Measurements from ENCODE around the gene RAPGEF1. TPM values are rescaled to one million over a fixed set of nuclear protein-coding genes. Genes with fewer than 3 reads are reported as not detected.
A peak's percentile ranks its signal among the peaks of the same experiment; 100 is the strongest.

The RAPGEF1 gene
- total RNA-seq, 2 experiments from 2014 or later = 91.9 to 92.3 TPM

- POLR2A ChIA-PET = interaction anchor here (0.8 kb wide), 1 partner anchor 158 kb away, joined by 3 read pairs; no protein-coding TSS in a partner anchor
Measured at GRCh38 chr9:131530920-131531832, 208.7 kb downstream of the RAPGEF1 start, which contains the start of gene UCK1. TSS of gene UCK1 (minus strand) at chr9:131531263. CDS start at chr9:131531174, 89 bp downstream.

GRCh38 chr9:131530546-131530919 is 209.3 kb downstream of the RAPGEF1 start:
- Mint-ChIP-seq H3K4me3 (peak overlapping the region; percentile 81), H3K4me1 (ENCODE audit: low read depth) (peaks cover 24% of the 10 kb centered on the region), H3K27me3 (no peaks in the 10 kb centered on the region), H3K36me3 (peaks cover 24% of the 10 kb centered on the region), H3K9me3 (no peaks in the 10 kb centered on the region), H3K27ac (peak overlapping the region; percentile 45)
- CTCF ChIA-PET = no interaction called here
- POLR2A ChIA-PET = no interaction called here
- intact Hi-C loops (cut with micrococcal nuclease) = loop anchor here (2.0 kb wide), 1 partner anchor 28 kb away; the partner anchor contains the start of gene POMT1
- peak; percentile 39 for DNase-seq

More at GRCh38 chr9:131530920-131531832, 208.7 kb downstream of the RAPGEF1 start, which contains the start of gene UCK1:
- Mint-ChIP-seq H3K4me1 (ENCODE audit: low read depth) (peaks cover 26% of the 10 kb centered on the region), H3K36me3 (peaks cover 23% of the 10 kb centered on the region), H3K4me3 (peak within 1 kb of the TSS; percentile 81), H3K27me3 (no peaks in the 10 kb centered on the region), H3K9me3 (no peaks in the 10 kb centered on the region), H3K27ac (peak within 1 kb of the TSS; percentile 45)
- intact Hi-C loops (cut with micrococcal nuclease) = loop anchor here (2.0 kb wide), 1 partner anchor 28 kb away; the partner anchor contains the start of gene POMT1
- DNase-seq = peak; percentile 79
- CTCF ChIA-PET = no interaction called here

- Mint-ChIP-seq H3K4me3 (peak overlapping the region; percentile 81), H3K9me3 (no peaks in the 10 kb centered on the region), H3K27me3 (no peaks in the 10 kb centered on the region), H3K27ac (peak overlapping the region; percentile 45), H3K4me1 (ENCODE audit: low read depth) (peaks cover 20% of the 10 kb centered on the region), H3K36me3 (peaks cover 27% of the 10 kb centered on the region)
- intact Hi-C loops (cut with micrococcal nuclease) = loop anchor here (2.0 kb wide), 1 partner anchor 27 kb away; the partner anchor contains the start of gene POMT1
- no peak for DNase-seq
- CTCF ChIA-PET = no interaction called here
- POLR2A ChIA-PET = interaction anchor here (0.6 kb wide), 1 partner anchor 288 kb away, joined by 3 read pairs; no protein-coding TSS in a partner anchor
Measured at GRCh38 chr9:131529597-131530545, 210.0 kb downstream of the RAPGEF1 start.

- ChIA-PET POLR2A (interaction anchor here (0.6 kb wide), 1 partner anchor 288 kb away, joined by 3 read pairs; no protein-coding TSS in a partner anchor), CTCF (no interaction called here)
- H3K27me3 Mint-ChIP-seq = no peaks in the 10 kb centered on the region
- intact Hi-C loops (cut with micrococcal nuclease) = no loop called here
- no peaks in the 10 kb centered on the region for H3K9me3 Mint-ChIP-seq
- peaks cover 34% of the 10 kb centered on the region for H3K36me3 Mint-ChIP-seq
- H3K4me3 Mint-ChIP-seq = peak overlapping the region; percentile 81
- no peak overlapping the region for H3K27ac Mint-ChIP-seq
- peaks cover 21% of the 10 kb centered on the region for H3K4me1 Mint-ChIP-seq (ENCODE audit: low read depth)
- no peak for DNase-seq
Measured at GRCh38 chr9:131528886-131529505, 210.9 kb downstream of the RAPGEF1 start.

- H3K4me3 Mint-ChIP-seq = no peak overlapping the region
- peaks cover 34% of the 10 kb centered on the region for H3K36me3 Mint-ChIP-seq
- no peak for DNase-seq
- no peaks in the 10 kb centered on the region for H3K9me3 Mint-ChIP-seq
- no peak overlapping the region for H3K27ac Mint-ChIP-seq
- ChIA-PET POLR2A (interaction anchor here (0.6 kb wide), 1 partner anchor 38 kb away, joined by 3 read pairs; no protein-coding TSS in a partner anchor), CTCF (no interaction called here)
- no peaks in the 10 kb centered on the region for H3K27me3 Mint-ChIP-seq
- peaks cover 21% of the 10 kb centered on the region for H3K4me1 Mint-ChIP-seq (ENCODE audit: low read depth)
- intact Hi-C loops (cut with micrococcal nuclease) = no loop called here
Measured at GRCh38 chr9:131528186-131528585, 211.7 kb downstream of the RAPGEF1 start.

Other genes starting within 250 kb of the RAPGEF1 start
- 10 to 100 TPM; 42.8 to 43.2 TPM for gene POMT1, start 237.2 kb downstream of the RAPGEF1 start, total RNA-seq
- 10 to 100 TPM; 15.7 to 18.6 TPM for gene UCK1, start 208.8 kb downstream of the RAPGEF1 start, total RNA-seq
- gene PRRT1B, start 194.6 kb downstream of the RAPGEF1 start, total RNA-seq = not detected